Measurements from ENCODE around the gene RAD51B.

DNA sequence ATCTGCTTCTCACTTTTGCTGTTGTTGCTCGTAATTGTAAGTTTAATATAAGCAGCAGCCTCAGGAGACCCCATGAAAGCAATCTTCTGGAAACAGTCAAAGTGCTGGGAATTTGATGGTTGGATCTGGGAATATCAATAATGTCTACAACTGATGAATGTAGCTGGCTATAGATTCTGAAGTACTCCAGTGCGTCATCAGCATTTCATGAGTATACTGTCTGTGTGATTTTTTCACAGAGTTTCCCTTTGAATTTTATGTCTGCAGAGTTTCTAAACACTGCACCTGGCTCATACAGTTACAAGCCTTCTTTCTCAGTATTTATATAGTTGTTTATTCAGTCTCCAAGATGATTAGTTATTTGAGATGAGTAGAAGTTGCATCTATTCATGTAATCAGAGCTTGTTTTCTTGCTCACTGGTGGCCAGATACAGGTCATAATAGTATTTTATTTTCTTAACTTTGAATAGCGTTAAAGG, 222.3 kb downstream of the RAD51B start:
- TF ChIP-seq, protein P1, sequence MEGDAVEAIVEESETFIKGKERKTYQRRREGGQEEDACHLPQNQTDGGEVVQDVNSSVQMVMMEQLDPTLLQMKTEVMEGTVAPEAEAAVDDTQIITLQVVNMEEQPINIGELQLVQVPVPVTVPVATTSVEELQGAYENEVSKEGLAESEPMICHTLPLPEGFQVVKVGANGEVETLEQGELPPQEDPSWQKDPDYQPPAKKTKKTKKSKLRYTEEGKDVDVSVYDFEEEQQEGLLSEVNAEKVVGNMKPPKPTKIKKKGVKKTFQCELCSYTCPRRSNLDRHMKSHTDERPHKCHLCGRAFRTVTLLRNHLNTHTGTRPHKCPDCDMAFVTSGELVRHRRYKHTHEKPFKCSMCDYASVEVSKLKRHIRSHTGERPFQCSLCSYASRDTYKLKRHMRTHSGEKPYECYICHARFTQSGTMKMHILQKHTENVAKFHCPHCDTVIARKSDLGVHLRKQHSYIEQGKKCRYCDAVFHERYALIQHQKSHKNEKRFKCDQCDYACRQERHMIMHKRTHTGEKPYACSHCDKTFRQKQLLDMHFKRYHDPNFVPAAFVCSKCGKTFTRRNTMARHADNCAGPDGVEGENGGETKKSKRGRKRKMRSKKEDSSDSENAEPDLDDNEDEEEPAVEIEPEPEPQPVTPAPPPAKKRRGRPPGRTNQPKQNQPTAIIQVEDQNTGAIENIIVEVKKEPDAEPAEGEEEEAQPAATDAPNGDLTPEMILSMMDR (conservative IDR thresholded peaks at IDR 0.05): no peak
- TF ChIP-seq ZFX (IDR thresholded peaks at IDR 0.05): no peak

All from C4-2B (cell line).